Fibroblast of lung (primary cell): ENCODE data around the gene HSPB6. TPM values are rescaled to one million over a fixed set of nuclear protein-coding genes. Genes with fewer than 3 reads are reported as not detected.

ENCODE experiments used
- DNase-seq, 2 donors: peaks; one replicate each; pipeline versions ENCODE4 v3.0.0 to v3.0.0-alpha.2; 2010; ENCODE audit warnings: low read depth in 2 of 2
- H2AFZ ChIP-seq: 2 replicates; pipeline ENCODE4 v1.5.1; 2012; ENCODE audit warnings: low read length, control low read depth, inconsistent platforms
- H3K27ac ChIP-seq: 2 replicates; pipeline ENCODE4 v1.5.1; 2011; ENCODE audit warnings: low read length, control low read depth; ENCODE audit not compliant: insufficient read depth
- H3K27me3 ChIP-seq: 2 replicates; pipeline ENCODE4 v1.5.1; 2011; ENCODE audit warnings: mild to moderate bottlenecking, low read length; ENCODE audit not compliant: control insufficient read depth, insufficient read depth
- H3K36me3 ChIP-seq: 2 replicates; pipeline ENCODE4 v1.5.1; 2011; ENCODE audit warnings: low read length; ENCODE audit not compliant: control insufficient read depth, insufficient read depth
- H3K4me1 ChIP-seq: 2 replicates; pipeline ENCODE4 v1.5.1; 2011; ENCODE audit warnings: low read length; ENCODE audit not compliant: control insufficient read depth, insufficient read depth; ENCODE audit errors: extremely low read depth
- H3K4me2 ChIP-seq: 2 replicates; pipeline ENCODE4 v1.5.1; 2011; ENCODE audit warnings: low read length, control low read depth; ENCODE audit not compliant: insufficient read depth; ENCODE audit errors: extremely low read depth
- H3K4me3 ChIP-seq, 4 experiments: fragments of 200-600 bp in 1 of 4; sonication (generic) in 1 of 4; replicated peaks in 1 of 4; 2 replicates each; pipeline ENCODE4 v1.5.1; 2011 to 2016; ENCODE audit warnings: low read length in 4 of 4, low read depth in 3 of 4, mild to moderate bottlenecking in 3 of 4, control low read depth in 2 of 4, inconsistent platforms in 1 of 4, mixed read lengths in 1 of 4; ENCODE audit not compliant: insufficient read depth in 1 of 4; ENCODE audit errors: control extremely low read depth in 1 of 4
- H3K79me2 ChIP-seq: 2 replicates; pipeline ENCODE4 v1.5.1; 2012; ENCODE audit warnings: mild to moderate bottlenecking, low read length, inconsistent platforms; ENCODE audit not compliant: control insufficient read depth, insufficient read depth
- H3K9ac ChIP-seq: 2 replicates; pipeline ENCODE4 v1.5.1; 2011; ENCODE audit warnings: mild to moderate bottlenecking, low read length, control low read depth; ENCODE audit not compliant: insufficient read depth
- H3K9me3 ChIP-seq: 2 replicates; pipeline ENCODE4 v1.5.1; 2012; ENCODE audit warnings: low read depth, low read length; ENCODE audit not compliant: control insufficient read depth, insufficient read depth
- H4K20me1 ChIP-seq: 2 replicates; pipeline ENCODE4 v1.5.1; 2011; ENCODE audit warnings: low read length; ENCODE audit not compliant: control insufficient read depth, insufficient read depth; ENCODE audit errors: extremely low read depth
- EZH2 ChIP-seq: IDR thresholded peaks from 2 replicates; pipeline ENCODE4 v1.5.1; 2012; ENCODE audit warnings: low read length, control low read depth, mild to moderate bottlenecking; ENCODE audit errors: missing control alignments
- polyA minus RNA-seq: library from RNA; depleted of rRNA, polyadenylated mRNA; stranded (reverse); fragments of >200 nt; gene quantifications from 2 replicates; pipeline ENCODE4 v1.2.3, GENCODE V29; 2011; ENCODE audit warnings: low replicate concordance
- polyA plus RNA-seq, 2 donors: library from polyadenylated mRNA; depleted of rRNA in 1 of 2; stranded (reverse) in 1 of 2; unstranded in 1 of 2; fragments of >200 nt; gene quantifications; 2 replicates each; pipeline ENCODE4 v1.2.1, GENCODE V29; 2011 to 2012; ENCODE audit warnings: missing spikeins in 1 of 2
- total RNA-seq: library from RNA; depleted of rRNA; stranded (reverse); fragments of >200 nt; gene quantifications from 2 replicates; pipeline ENCODE4 v1.2.1, GENCODE V29; 2014
- TF ChIP-seq, protein P1 (sequence below), 2 donors: IDR thresholded peaks in 1 of 2; conservative IDR thresholded peaks in 1 of 2; 1 replicate in 1 of 2; 2 replicates in 1 of 2; pipeline ENCODE4 v1.5.1; 2011 to 2012; ENCODE audit warnings: low read length in 2 of 2, control low read depth in 1 of 2, inconsistent platforms in 1 of 2, low read depth in 1 of 2, mild to moderate bottlenecking in 1 of 2

HSPB6 gene, protein sequence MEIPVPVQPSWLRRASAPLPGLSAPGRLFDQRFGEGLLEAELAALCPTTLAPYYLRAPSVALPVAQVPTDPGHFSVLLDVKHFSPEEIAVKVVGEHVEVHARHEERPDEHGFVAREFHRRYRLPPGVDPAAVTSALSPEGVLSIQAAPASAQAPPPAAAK
- 47.8 and 54.3 TPM in 2 replicates for total RNA-seq
- polyA plus RNA-seq = 53.1 and 71.0 TPM in 2 replicates
- 463 and 468 TPM in 2 replicates for polyA plus RNA-seq (2012)
- polyA minus RNA-seq = 247 and 355 TPM in 2 replicates

DNA sequence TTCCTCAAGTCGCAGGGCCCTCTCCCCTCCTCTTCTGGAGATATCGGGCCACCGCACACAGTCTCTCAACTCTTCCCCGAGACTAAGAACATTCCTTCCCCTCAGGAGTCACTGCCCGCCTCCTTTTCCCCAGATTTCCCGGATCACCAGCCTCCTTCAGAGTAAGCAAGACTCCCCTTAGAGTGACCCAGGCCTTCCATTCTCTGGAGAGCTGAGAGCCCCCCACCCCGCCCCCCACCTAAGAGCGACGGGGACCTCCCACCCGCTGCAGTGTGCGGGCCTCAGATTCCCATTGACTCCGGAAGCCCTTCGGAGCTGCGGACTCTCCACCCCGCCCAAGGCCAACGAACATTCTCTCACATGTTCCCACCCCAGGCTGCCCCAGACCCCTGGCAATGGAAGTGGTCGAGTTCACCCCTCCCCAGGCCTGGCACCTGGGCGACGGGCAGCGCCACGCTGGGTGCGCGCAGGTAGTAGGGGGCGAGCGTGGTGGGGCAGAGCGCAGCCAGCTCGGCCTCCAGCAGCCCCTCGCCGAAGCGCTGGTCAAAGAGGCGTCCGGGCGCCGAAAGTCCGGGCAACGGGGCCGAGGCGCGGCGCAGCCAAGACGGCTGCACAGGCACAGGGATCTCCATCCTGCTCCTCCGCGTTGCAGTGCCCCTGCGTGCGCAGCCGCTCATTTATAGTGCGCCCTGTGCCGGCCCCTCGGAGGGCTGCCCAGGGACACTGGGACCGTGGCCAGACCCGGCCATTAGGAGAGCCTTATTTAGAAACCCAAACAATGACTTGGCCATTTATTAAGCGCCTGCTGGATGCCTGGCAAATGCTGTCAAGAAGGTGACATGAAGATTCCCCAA is at the start of gene HSPB6:
TSS of gene HSPB6 (minus strand) at position 653 of the 854 bp plus-strand sequence. CDS start at position 632, 21 bp downstream.
- peak within 1 kb of the TSS; percentile 91 for H3K4me2 ChIP-seq
- H3K27me3 ChIP-seq = no peaks in the 10 kb centered on the region
- DNase-seq = peak; percentile 71 to 91
- H3K9me3 ChIP-seq = no peaks in the 10 kb centered on the region
- H3K36me3 ChIP-seq = peaks cover 29% of the 10 kb centered on the region
- peak within 1 kb of the TSS; percentile 99 for H3K27ac ChIP-seq
- no peak for TF ChIP-seq EZH2
- peak within 1 kb of the TSS; percentile 69 to 98 (median 80) for H3K4me3 ChIP-seq
- H2AFZ ChIP-seq = no peak within 1 kb of the TSS
- H3K4me1 ChIP-seq = peaks cover 17% of the 10 kb centered on the region
- peaks cover 23% of the 10 kb centered on the region for H3K79me2 ChIP-seq
- peak within 1 kb of the TSS; percentile 94 for H3K9ac ChIP-seq
- H4K20me1 ChIP-seq = no peaks in the 10 kb centered on the region

DNA sequence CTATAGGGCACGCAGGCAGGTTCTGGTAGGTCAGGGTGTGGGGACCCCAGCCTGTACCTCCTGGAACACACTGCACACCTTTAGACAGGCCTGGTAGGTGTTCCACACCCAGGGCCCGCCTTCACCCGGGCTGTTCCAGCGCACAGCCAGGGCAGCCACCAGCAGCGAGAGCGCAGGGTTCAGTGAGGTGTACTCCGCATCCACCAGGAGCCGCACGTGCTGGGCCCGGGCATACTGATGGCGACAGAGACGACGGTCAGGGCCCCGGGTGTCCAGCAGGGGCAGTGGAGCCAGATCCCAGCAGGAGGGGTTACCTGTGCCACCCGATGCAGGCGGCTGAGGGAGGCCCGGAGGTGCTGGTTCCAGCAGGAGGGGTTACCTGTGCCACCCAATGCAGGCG is 49.8 kb upstream of the HSPB6 start:
- peaks cover 13% of the 10 kb centered on the region for H3K27me3 ChIP-seq
- no peak overlapping the region for H3K4me2 ChIP-seq
- no peaks in the 10 kb centered on the region for H3K9me3 ChIP-seq
- TF ChIP-seq EZH2 = no peak
- TF ChIP-seq, protein P1, sequence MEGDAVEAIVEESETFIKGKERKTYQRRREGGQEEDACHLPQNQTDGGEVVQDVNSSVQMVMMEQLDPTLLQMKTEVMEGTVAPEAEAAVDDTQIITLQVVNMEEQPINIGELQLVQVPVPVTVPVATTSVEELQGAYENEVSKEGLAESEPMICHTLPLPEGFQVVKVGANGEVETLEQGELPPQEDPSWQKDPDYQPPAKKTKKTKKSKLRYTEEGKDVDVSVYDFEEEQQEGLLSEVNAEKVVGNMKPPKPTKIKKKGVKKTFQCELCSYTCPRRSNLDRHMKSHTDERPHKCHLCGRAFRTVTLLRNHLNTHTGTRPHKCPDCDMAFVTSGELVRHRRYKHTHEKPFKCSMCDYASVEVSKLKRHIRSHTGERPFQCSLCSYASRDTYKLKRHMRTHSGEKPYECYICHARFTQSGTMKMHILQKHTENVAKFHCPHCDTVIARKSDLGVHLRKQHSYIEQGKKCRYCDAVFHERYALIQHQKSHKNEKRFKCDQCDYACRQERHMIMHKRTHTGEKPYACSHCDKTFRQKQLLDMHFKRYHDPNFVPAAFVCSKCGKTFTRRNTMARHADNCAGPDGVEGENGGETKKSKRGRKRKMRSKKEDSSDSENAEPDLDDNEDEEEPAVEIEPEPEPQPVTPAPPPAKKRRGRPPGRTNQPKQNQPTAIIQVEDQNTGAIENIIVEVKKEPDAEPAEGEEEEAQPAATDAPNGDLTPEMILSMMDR (conservative IDR thresholded peaks at IDR 0.05 in 1 of 2, IDR thresholded peaks at IDR 0.05 in 1 of 2; ENCODE audit: low read depth in 1 of 2, low read length in 2 of 2) = no peak
- no peaks in the 10 kb centered on the region for H3K4me1 ChIP-seq
- no peaks in the 10 kb centered on the region for H3K36me3 ChIP-seq
- no peak overlapping the region for H3K4me3 ChIP-seq
- no peak overlapping the region for H3K27ac ChIP-seq
- no peaks in the 10 kb centered on the region for H4K20me1 ChIP-seq
- no peak overlapping the region for H3K9ac ChIP-seq
- H3K79me2 ChIP-seq = no peaks in the 10 kb centered on the region
- no peak for DNase-seq
- no peak overlapping the region for H2AFZ ChIP-seq

DNA sequence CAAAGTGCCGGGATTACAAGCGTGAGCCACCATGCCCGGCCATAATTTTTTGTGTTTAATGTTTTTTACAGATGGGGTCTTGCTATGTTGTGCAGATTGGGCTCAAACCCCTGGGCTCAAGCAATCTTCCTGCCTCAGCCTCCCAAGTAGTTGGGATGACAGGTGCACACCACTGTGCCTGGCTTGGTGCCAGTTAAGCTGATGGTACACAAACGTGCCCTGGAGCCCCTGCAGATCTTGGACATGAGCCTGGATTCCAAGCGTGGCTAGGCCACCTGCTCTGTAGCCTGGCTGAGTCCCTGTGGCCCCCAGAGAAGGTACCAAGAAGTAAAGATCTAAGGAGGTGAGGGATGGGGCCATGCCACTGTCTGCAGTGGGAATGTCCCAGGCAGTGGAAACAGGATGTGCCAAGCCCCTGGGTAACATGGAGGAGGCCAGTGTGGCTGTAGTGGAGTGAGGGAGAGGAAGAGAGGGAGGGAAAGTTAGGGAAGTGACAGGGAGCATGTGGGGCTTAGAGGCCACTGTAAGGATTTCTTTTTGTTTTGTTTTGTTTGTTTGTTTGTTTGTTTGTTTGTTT is 48.8 kb upstream of the HSPB6 start:
- H3K36me3 ChIP-seq = no peaks in the 10 kb centered on the region
- no peak for TF ChIP-seq EZH2
- TF ChIP-seq, protein P1 (conservative IDR thresholded peaks at IDR 0.05 in 1 of 2, IDR thresholded peaks at IDR 0.05 in 1 of 2; ENCODE audit: low read depth in 1 of 2, low read length in 2 of 2) = no peak
- no peaks in the 10 kb centered on the region for H3K4me1 ChIP-seq
- H3K9me3 ChIP-seq = no peaks in the 10 kb centered on the region
- no peak overlapping the region for H2AFZ ChIP-seq
- H3K9ac ChIP-seq = no peak overlapping the region
- no peak overlapping the region for H3K4me3 ChIP-seq
- H3K27me3 ChIP-seq = peaks cover 11% of the 10 kb centered on the region
- H3K79me2 ChIP-seq = no peaks in the 10 kb centered on the region
- H3K27ac ChIP-seq = no peak overlapping the region
- no peak overlapping the region for H3K4me2 ChIP-seq
- H4K20me1 ChIP-seq = no peaks in the 10 kb centered on the region
- no peak for DNase-seq
